Measurements from ENCODE around the gene HHIP.

GRCh38 chr4:144739511-144740033 is 93.6 kb downstream of the HHIP start:
- TF ChIP-seq CTCF (IDR thresholded peaks at IDR 0.05) (no peak), POLR2A (IDR thresholded peaks at IDR 0.05) (no peak)
